ENCODE measurements around the gene CMTM7.

- no peak for TF ChIP-seq CTCF (IDR thresholded peaks at IDR 0.05)
- no peak for TF ChIP-seq POLR2A (IDR thresholded peaks at IDR 0.05)
These were observed 31.7 kb upstream of the CMTM7 start for GRCh38 chr3:32359766-32360492.
